H9 (cell line): ENCODE measurements around the gene MKX. TPM values are rescaled to one million over a fixed set of nuclear protein-coding genes. Genes with fewer than 3 reads are reported as not detected.
A peak's percentile ranks its signal among the peaks of the same experiment; 100 is the strongest.

Experiments
- DNase-seq: peaks from one replicate; pipeline ENCODE4 v3.0.0-alpha.2; 2017
- H2AFZ ChIP-seq: one replicate; pipeline ENCODE4 v1.6.1; 2013; ENCODE audit warnings: mild to moderate bottlenecking, low read length, control low read depth, moderate library complexity
- H2AK5ac ChIP-seq: 2 replicates; pipeline ENCODE4 v1.6.1; 2013; ENCODE audit warnings: low read length, control low read depth, mixed read lengths; ENCODE audit not compliant: insufficient read length
- H2BK120ac ChIP-seq: one replicate; pipeline ENCODE4 v1.6.1; 2013; ENCODE audit warnings: low read depth, mild to moderate bottlenecking, low read length, control low read depth, inconsistent platforms; ENCODE audit not compliant: poor library complexity, severe bottlenecking
- H2BK12ac ChIP-seq: 2 replicates; pipeline ENCODE4 v1.6.1; 2013; ENCODE audit warnings: low read length, control low read depth, mixed read lengths, low read depth; ENCODE audit not compliant: insufficient read length
- H2BK15ac ChIP-seq: 2 replicates; pipeline ENCODE4 v1.6.1; 2013; ENCODE audit warnings: low read depth, low read length, control low read depth
- H2BK20ac ChIP-seq: one replicate; pipeline ENCODE4 v1.6.1; 2013; ENCODE audit warnings: low read depth, mild to moderate bottlenecking, low read length, control low read depth, inconsistent platforms; ENCODE audit not compliant: poor library complexity, severe bottlenecking
- H2BK5ac ChIP-seq: 2 replicates; pipeline ENCODE4 v1.6.1; 2013; ENCODE audit warnings: low read length, control low read depth, mixed read lengths; ENCODE audit not compliant: insufficient read length
- H3K14ac ChIP-seq: 2 replicates; pipeline ENCODE4 v1.6.1; 2013; ENCODE audit warnings: low read length, control low read depth; ENCODE audit not compliant: insufficient read depth
- H3K18ac ChIP-seq: 2 replicates; pipeline ENCODE4 v1.6.1; 2013; ENCODE audit warnings: low read depth, mild to moderate bottlenecking, mixed read lengths, low read length, control low read depth; ENCODE audit not compliant: insufficient read length
- H3K23ac ChIP-seq: 2 replicates; pipeline ENCODE4 v1.6.1; 2013; ENCODE audit warnings: low read length, control low read depth, mixed read lengths, low read depth; ENCODE audit not compliant: insufficient read length
- H3K23me2 ChIP-seq: 2 replicates; pipeline ENCODE4 v1.6.1; 2013; ENCODE audit warnings: low read depth, mild to moderate bottlenecking, mixed read lengths, low read length, control low read depth; ENCODE audit not compliant: insufficient read length, poor library complexity, severe bottlenecking
- H3K27ac ChIP-seq: 2 replicates; pipeline ENCODE4 v1.5.1; 2013; ENCODE audit warnings: low read length, control low read depth, mixed read lengths, low read depth; ENCODE audit not compliant: insufficient read length
- H3K27me3 ChIP-seq: 2 replicates; pipeline ENCODE4 v1.6.1; 2013; ENCODE audit warnings: low read length, control low read depth, inconsistent platforms; ENCODE audit not compliant: insufficient read depth
- H3K4ac ChIP-seq: 2 replicates; pipeline ENCODE4 v1.6.1; 2013; ENCODE audit warnings: low read depth, mild to moderate bottlenecking, control low read depth, inconsistent platforms, low read length, moderate library complexity
- H3K4me1 ChIP-seq: 2 replicates; pipeline ENCODE4 v1.6.1; 2013; ENCODE audit warnings: low read length, control low read depth, inconsistent platforms; ENCODE audit not compliant: insufficient read depth
- H3K4me2 ChIP-seq: 2 replicates; pipeline ENCODE4 v1.6.1; 2013; ENCODE audit warnings: low read length, control low read depth, mixed read lengths; ENCODE audit not compliant: insufficient read length, insufficient read depth
- H3K56ac ChIP-seq: 2 replicates; pipeline ENCODE4 v1.6.1; 2013; ENCODE audit warnings: low read depth, mild to moderate bottlenecking, mixed read lengths, low read length, control low read depth; ENCODE audit not compliant: insufficient read length
- H3K79me1 ChIP-seq: 2 replicates; pipeline ENCODE4 v1.6.1; 2013; ENCODE audit warnings: low read depth, mild to moderate bottlenecking, moderate library complexity, low read length, control low read depth, inconsistent platforms; ENCODE audit not compliant: insufficient read depth, poor library complexity, severe bottlenecking
- H3K79me2 ChIP-seq: 2 replicates; pipeline ENCODE4 v1.6.1; 2013; ENCODE audit warnings: low read length, control low read depth, inconsistent platforms; ENCODE audit not compliant: insufficient read depth
- H3K9ac ChIP-seq: 2 replicates; pipeline ENCODE4 v1.6.1; 2013; ENCODE audit warnings: low read length, control low read depth, mixed read lengths; ENCODE audit not compliant: insufficient read length; ENCODE audit errors: extremely low read depth
- H3K9me3 ChIP-seq: one replicate; pipeline ENCODE4 v1.6.1; 2013; ENCODE audit warnings: low read depth, low read length, inconsistent platforms; ENCODE audit not compliant: control insufficient read depth
- H3T11ph ChIP-seq: one replicate; pipeline ENCODE4 v1.6.1; 2013; ENCODE audit warnings: mild to moderate bottlenecking, low read length, control low read depth, inconsistent platforms
- H4K20me1 ChIP-seq: one replicate; pipeline ENCODE4 v1.6.1; 2013; ENCODE audit not compliant: control insufficient read depth, insufficient read length, insufficient read depth
- H4K5ac ChIP-seq: 2 replicates; pipeline ENCODE4 v1.6.1; 2013; ENCODE audit warnings: low read depth, mild to moderate bottlenecking, mixed read lengths, low read length, control low read depth; ENCODE audit not compliant: insufficient read length
- H4K8ac ChIP-seq: replicated peaks from 2 replicates; pipeline ENCODE4 v1.6.1; 2013; ENCODE audit warnings: low read length, control low read depth, mixed read lengths, low read depth; ENCODE audit not compliant: insufficient read length
- H4K91ac ChIP-seq: 2 replicates; pipeline ENCODE4 v1.6.1; 2013; ENCODE audit warnings: low read depth, mild to moderate bottlenecking, moderate library complexity, mixed read lengths, low read length, control low read depth; ENCODE audit not compliant: insufficient read length
- H3K27ac Mint-ChIP-seq, 3 experiments: 2 replicates in 2 of 3; 3 replicates in 1 of 3; pipeline ENCODE4 v1.8.0; 2020 to 2021; ENCODE audit warnings: mixed read lengths in 3 of 3, mild to moderate bottlenecking in 1 of 3, moderate library complexity in 1 of 3
- H3K27me3 Mint-ChIP-seq: 2 replicates; pipeline ENCODE4 v1.8.0; 2021; ENCODE audit warnings: low read depth, mild to moderate bottlenecking, moderate library complexity, mixed read lengths
- H3K36me3 Mint-ChIP-seq, 3 experiments: 2 replicates in 2 of 3; 3 replicates in 1 of 3; pipeline ENCODE4 v1.8.0; 2020 to 2021; ENCODE audit warnings: low read depth in 3 of 3, mixed read lengths in 3 of 3; ENCODE audit not compliant: insufficient read depth in 1 of 3
- H3K4me1 Mint-ChIP-seq, 2 experiments: 2 replicates each; pipeline ENCODE4 v1.8.0; 2020; ENCODE audit warnings: mixed read lengths in 2 of 2
- H3K4me3 Mint-ChIP-seq, 2 experiments: 2 replicates in 1 of 2; 3 replicates in 1 of 2; pipeline ENCODE4 v1.8.0; 2020 to 2021; ENCODE audit warnings: mild to moderate bottlenecking in 2 of 2, mixed read lengths in 2 of 2, moderate library complexity in 1 of 2
- H3K9me3 Mint-ChIP-seq, 2 experiments: 2 replicates in 1 of 2; 3 replicates in 1 of 2; pipeline ENCODE4 v1.8.0; 2020; ENCODE audit warnings: mild to moderate bottlenecking in 2 of 2, mixed read lengths in 2 of 2, moderate library complexity in 1 of 2
- WGBS: extraction: QIAGEN DNeasy Blood & Tissue Kit; methylation state at CpG from one replicate; pipeline ENCODE4 v1.1.7; 2013; ENCODE audit warnings: missing lambda C conversion rate, low lambda C conversion rate, mixed read lengths; ENCODE audit not compliant: insufficient read length; ENCODE audit errors: extremely low coverage; 5-methylcytosine and 5-hydroxymethylcytosine counted together
- total RNA-seq: library from RNA; stranded (reverse); gene quantifications from 2 replicates; pipeline ENCODE4 v1.2.1, GENCODE V29; 2021
- TF ChIP-seq, protein P1 (sequence below): fragments of 200-600 bp; sonication (generic); conservative IDR thresholded peaks from 3 replicates; pipeline ENCODE4 v1.8.0; 2021; ENCODE audit warnings: antibody characterized with exemption, mild to moderate bottlenecking

The MKX gene
- total RNA-seq, 1 experiment from 2014 or later: 0.46 TPM

DNA sequence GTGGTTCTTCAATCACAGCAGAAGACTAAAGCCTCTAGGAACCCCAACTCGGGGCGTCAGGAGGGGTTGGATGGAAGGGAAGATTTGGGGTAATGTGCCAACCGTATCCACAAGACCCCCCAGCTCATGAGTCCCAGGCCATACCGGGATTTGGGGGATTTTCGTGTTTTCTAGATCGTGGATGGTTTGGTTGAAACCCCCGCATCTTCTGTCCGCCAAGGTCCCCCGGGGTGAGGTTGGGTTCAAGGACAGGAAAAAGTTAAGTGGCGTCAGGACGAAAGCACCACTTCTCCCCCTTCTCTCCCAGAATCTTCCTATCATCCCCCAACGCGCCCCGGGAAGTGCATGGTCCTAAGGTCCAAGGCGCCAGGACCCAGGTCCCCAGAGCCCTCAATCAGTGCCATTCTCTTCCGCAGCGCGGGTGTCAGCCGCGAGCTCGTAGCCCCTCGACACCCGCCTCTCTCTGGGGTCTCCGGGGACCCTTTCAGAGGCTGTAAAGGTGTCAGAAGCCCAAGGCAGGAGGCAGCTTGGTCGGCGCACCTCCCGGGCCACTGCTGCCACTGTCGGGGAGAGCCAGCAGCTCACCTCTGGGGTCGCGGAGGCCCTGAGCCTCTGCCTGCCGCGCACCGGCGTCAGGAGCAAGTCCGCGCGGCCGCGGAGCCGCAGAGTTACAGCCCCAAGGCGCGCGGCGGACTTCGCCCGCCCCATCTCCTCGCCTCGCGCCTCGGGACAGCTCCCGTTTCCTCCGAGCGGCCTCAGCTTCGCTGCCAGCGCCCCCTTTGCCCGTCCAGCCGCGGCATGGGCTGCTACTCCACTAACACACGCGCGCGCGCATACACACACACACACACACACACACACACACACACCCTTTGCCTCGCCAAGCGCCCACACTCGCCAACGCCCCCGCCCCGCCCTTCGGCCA, 1.5 kb downstream of the MKX start:
- H3K79me2 ChIP-seq: no peaks in the 10 kb centered on the region
- peaks cover 92% of the 10 kb centered on the region for H3K27me3 Mint-ChIP-seq
- H2BK15ac ChIP-seq: no peak overlapping the region
- peak; percentile 44 for DNase-seq
- no peak overlapping the region for H2AK5ac ChIP-seq
- H3K27ac ChIP-seq: no peak overlapping the region
- H3K14ac ChIP-seq: no peak overlapping the region
- H4K8ac ChIP-seq: no peak overlapping the region
- H4K91ac ChIP-seq: no peak overlapping the region
- H2BK5ac ChIP-seq: no peak overlapping the region
- no peak overlapping the region for H3T11ph ChIP-seq
- TF ChIP-seq, protein P1, sequence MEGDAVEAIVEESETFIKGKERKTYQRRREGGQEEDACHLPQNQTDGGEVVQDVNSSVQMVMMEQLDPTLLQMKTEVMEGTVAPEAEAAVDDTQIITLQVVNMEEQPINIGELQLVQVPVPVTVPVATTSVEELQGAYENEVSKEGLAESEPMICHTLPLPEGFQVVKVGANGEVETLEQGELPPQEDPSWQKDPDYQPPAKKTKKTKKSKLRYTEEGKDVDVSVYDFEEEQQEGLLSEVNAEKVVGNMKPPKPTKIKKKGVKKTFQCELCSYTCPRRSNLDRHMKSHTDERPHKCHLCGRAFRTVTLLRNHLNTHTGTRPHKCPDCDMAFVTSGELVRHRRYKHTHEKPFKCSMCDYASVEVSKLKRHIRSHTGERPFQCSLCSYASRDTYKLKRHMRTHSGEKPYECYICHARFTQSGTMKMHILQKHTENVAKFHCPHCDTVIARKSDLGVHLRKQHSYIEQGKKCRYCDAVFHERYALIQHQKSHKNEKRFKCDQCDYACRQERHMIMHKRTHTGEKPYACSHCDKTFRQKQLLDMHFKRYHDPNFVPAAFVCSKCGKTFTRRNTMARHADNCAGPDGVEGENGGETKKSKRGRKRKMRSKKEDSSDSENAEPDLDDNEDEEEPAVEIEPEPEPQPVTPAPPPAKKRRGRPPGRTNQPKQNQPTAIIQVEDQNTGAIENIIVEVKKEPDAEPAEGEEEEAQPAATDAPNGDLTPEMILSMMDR: no peak
- H3K27ac Mint-ChIP-seq: no peak overlapping the region
- no peaks in the 10 kb centered on the region for H4K20me1 ChIP-seq
- peaks cover 0 to 7% of the 10 kb centered on the region in 2 experiments; a peak in 4 of 5 replicates for H3K9me3 Mint-ChIP-seq
- peaks cover 57% of the 10 kb centered on the region for H3K23me2 ChIP-seq
- H3K23ac ChIP-seq: no peak overlapping the region
- no peak overlapping the region for H3K4ac ChIP-seq
- no peak overlapping the region for H3K18ac ChIP-seq
- H4K5ac ChIP-seq: no peak overlapping the region
- no peak overlapping the region for H3K56ac ChIP-seq
- H3K9me3 ChIP-seq: no peaks in the 10 kb centered on the region
- H3K79me1 ChIP-seq: no peaks in the 10 kb centered on the region
- peaks cover 61% of the 10 kb centered on the region for H3K27me3 ChIP-seq
- no peak overlapping the region for H2BK20ac ChIP-seq
- H3K36me3 Mint-ChIP-seq: peaks cover 0 to 2% (median 0%) of the 10 kb centered on the region in 3 experiments; a peak in 1 of 7 replicates
- H3K4me1 ChIP-seq: no peaks in the 10 kb centered on the region
- peaks cover 25 to 37% of the 10 kb centered on the region in 2 experiments for H3K4me1 Mint-ChIP-seq
- H3K4me2 ChIP-seq: peak overlapping the region; percentile 92
- H2BK120ac ChIP-seq: no peak overlapping the region
- peak overlapping the region; percentile 60 to 90 for H3K4me3 Mint-ChIP-seq
- WGBS: no CpG with 5 or more reads among the region's 70 CpGs
- no peak overlapping the region for H2AFZ ChIP-seq
- no peak overlapping the region for H2BK12ac ChIP-seq
- no peak overlapping the region for H3K9ac ChIP-seq
